ENCODE results near the gene TCF20.
A peak's percentile ranks its signal among the peaks of the same experiment; 100 is the strongest.

TCF20 gene

DNA sequence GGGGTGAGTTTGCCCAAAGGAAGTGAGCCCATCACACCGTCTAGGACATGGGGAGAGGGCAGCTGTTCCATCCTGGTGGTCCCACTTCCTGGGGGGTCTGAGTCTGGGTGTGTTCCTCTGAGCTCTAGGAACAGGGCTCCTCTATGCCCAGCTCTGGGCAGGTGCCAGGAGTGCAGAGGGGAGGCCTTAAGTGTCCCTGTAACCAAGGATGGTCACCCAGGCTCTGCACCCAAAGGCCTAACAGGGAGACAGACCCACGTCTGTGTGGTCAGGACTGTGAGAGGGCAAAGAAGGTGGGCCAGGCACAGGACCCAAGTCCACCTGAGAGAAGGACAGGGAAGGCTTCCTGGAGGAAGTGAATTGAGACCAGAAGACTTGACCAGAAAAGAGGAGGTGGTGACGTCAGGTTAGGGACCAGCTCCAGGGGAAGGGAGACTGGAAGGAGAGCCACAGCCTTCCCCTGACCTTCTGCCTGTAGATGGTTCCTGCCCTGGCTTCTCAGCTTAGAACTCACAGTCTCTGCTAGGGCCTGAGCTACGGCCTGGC, 11.3 kb upstream of the TCF20 start:
- no peak for DNase-seq

DNA sequence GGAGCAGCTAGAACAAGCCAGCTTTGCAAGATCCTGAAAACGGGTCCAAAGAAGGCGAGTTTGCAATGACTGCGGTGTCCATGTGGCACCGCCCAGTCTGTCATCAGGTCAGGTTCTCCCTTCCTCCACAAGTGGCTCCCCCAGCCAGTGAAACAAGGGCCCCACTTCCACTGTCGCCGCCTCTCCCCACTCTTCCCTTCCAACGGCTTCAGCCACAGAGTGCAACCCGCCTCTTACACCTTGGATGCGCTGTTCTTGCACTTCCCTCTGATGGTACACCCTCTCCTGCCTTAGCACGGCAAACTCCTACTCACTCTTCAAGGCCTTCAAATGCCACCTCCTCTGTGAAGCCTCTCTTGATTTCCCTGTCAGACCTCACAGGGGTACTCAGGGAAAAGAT, 10.8 kb upstream of the TCF20 start:
- DNase-seq = no peak

DNA sequence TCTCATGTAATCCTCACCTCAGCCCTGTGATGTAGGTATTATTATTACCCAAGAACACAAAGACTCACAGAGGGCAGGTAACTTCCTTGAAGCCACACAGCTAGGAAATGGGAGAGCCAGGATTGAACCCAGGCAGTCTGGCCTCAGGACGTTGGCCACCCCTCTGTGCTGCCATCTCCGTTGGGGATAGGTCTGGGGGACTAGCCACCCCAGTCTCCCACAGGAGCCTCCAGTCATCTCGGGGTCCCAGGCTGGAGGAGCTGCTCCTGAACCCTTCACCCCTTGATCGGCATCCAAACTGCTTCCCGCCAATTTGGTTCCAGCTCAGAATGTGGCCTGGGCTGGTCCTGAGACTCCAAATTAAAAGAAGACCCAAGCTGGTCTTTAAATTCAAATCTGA, 10.4 kb upstream of the TCF20 start:
- DNase-seq = no peak

- DNase-seq = no peak
These were observed 9.7 kb upstream of the TCF20 start for GRCh38 chr22:42280140-42280539.

DNA sequence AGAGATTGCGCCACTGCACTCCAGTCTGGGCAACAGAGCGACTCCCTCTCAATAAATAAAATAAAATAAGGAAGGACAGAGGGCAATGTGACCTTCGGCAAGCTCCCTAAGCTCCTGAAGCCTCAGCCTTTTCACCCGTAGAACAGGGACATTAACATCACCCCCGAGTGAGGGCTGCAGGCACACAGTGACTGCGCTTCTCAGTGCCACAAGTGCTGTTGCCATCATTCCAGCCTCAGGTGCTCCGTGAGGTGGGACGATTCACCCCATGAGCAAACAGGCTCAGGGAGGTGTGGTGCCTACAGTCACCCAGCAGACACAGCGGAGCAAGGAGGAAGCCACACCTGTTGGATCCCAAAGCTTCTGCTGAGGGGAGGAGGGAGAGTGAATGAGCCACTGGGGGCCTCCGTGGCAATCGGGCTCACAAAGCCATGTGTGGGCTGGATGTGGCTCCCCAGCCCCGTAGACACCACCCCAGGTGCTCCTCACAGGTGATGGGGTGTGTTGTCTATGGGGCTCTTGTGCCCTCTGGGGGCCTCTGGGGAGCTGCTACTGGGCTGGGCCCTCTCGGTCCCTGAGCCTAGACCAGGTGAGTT, 9.1 kb upstream of the TCF20 start:
- DNase-seq = no peak

GRCh38 chr22:42277988-42278776, 7.7 kb upstream of the TCF20 start:
- peak in 1 of 2 experiments; percentile 50 for DNase-seq

- DNase-seq = no peak
These were observed 6.8 kb upstream of the TCF20 start for GRCh38 chr22:42277232-42277753.

GRCh38 chr22:42275970-42276369, 5.5 kb upstream of the TCF20 start:
- no peak for DNase-seq

- no peak for DNase-seq
These were observed 4.7 kb upstream of the TCF20 start for GRCh38 chr22:42275176-42275575.

DNA sequence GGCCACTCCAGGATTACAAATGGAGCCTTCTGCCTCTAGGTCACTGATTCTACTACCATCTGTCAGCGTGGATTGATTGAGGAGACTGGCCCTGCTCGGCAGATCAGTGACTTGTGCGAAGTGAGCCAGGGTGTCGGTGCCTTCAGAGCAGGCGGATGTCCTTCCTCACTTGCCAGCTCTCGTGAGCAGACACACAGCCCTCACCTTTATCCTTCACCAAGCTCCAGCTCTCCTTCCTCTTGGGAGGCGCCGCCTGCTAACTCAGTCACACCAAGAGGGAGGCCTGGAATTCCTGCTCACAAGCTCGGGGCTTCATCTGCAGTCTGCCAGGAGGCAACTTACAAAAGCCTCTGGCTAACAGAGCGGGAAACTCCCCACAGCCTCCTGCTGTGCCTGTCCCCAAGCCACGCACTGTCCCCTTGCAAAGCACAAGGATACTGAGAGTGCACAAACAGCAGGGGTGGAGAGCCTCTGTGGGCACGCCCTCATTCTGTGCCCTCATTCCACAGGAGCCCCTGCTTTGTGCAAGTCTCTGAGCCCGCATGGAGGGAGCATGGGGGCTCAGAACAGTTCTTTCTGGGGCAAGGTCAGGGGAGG, 3.5 kb upstream of the TCF20 start:
- no peak for DNase-seq

DNA sequence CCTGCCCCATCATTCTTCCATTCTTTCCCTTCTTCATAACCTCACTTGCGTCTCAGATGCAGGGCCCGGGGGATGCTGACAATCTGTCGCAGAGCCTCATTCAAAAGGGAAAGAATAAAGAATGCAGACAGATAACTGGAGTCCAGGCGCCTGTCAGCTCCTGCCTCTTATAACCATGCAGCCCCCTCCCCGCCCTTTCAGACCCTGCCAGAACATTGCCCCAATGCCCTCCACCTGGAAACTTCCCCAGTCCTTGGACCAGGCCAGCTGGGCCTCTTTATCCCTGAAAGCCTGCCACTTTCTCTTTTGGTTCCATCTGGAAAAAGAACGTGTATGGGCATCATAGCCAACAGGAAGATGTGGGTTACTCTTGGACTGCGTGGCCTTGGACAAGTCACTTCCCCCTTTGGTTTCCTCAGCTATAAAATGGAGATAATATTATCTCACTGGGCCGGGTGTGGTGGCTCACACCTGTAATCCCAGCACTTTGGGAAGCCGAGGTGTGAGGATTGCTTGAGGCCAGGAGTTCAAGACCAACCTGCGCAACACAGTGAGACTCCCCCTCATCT, 2.1 kb upstream of the TCF20 start:
- DNase-seq = no peak

- DNase-seq = no peak
These were observed 1.5 kb upstream of the TCF20 start for GRCh38 chr22:42271906-42272305.

GRCh38 chr22:42271191-42271813, 849 bp upstream of the TCF20 start:
- DNase-seq = no peak

DNA sequence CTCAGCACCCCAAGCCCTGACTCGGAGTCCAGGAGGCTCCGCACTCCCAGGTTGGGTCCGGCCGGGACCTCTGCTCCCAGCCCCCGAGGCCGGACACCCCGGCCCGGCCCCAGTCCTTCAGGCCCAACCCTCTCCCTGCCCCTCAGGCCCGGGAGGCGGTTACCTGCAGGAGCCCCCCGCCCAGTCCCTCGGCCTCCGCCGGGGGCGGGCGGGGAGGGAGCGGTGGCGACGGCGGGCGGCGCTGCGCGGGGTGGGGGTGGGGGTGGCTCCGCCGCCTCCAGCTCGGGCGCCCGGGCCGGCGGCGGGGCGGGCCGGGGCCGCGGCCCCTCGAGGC, 310 bp downstream of the TCF20 start:
- DNase-seq = no peak

DNA sequence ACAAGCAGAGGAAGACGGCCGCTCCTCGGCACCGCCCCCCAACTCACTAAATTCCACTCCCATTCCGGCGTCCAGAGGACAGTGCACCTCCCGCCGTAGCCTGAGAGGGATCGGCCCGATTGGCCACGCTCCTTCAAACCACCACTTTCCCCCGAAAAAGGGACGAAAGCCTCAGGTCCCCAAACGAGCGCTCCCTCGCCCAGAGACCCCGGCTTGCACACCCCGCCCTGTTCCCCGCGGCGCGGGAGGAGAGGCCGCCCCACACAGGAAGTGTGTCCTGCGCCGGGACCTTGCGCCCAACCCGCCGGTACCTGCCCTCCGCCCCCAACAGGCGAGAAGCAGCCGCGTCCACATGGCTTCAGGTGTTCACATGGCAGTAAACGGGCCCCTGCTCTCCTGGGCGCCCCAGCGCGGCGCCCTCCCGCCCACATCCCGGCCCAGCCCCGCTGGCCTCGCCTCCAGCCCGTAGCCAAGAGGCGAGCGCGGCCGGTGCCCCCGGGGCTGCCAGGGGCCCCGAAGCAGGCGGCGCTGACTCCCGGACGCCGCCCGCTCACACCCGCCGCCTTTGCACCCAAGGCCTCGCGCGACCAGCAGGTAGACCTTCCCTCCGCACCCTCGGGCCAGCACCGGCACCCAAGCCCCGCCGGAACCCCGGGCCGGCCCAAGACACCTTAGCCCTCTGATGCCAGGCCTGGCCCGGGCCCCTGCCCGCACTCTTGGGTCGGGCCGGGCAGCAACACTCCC, 849 bp downstream of the TCF20 start:
- DNase-seq = peak; percentile 28 to 57

DNA sequence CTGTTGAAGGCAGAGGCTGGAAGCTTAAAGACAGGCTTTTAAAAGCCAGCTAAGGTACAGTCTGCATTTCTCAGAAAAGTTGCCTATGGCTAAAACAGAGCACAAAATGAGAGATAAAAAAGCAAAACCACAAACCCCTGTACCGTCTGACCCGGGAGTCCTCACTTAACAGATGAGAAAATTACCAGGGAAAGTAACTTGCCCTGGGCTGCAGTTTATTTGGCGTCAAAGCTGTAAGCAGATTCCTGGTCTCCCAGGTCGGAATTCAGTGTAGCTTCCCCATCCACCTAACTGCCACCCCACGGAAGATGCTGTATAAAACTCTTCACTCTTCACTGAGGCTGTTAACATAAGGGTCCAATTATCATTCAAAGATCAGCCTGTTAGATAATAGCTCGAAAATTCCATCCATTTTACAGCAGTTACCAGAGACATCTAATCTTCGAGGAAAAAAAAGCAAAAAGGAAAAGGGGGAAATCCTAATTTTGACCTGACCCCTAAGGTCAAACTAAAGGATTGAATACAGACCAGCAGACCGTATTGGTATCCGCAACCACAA, 1.5 kb downstream of the TCF20 start:
- no peak for DNase-seq

DNA sequence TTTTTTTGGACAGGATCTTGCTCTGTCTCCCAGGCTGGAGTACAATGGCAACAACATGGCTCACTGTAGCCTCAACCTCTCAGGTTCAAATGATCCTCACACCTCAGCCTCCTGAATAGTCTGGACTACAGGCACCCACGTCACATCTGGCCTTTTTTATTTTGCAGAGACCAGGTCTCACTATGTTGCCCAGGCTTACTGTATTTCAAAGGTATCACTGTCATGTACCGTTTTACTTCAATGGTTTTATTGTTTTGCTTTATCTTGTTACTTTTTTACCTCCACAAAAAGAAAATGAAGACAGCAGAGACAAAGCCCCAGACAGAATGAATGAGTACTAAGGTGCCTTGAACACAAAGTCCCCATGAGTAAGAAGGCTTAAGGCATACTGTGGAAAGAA, 5.1 kb downstream of the TCF20 start:
- no peak for DNase-seq

GRCh38 chr22:42263944-42264343, 6.5 kb downstream of the TCF20 start:
- no peak for DNase-seq

- no peak for DNase-seq
These were observed 7.5 kb downstream of the TCF20 start for GRCh38 chr22:42262964-42263363.

GRCh38 chr22:42261296-42261695, 9.2 kb downstream of the TCF20 start:
- DNase-seq = no peak

DNA sequence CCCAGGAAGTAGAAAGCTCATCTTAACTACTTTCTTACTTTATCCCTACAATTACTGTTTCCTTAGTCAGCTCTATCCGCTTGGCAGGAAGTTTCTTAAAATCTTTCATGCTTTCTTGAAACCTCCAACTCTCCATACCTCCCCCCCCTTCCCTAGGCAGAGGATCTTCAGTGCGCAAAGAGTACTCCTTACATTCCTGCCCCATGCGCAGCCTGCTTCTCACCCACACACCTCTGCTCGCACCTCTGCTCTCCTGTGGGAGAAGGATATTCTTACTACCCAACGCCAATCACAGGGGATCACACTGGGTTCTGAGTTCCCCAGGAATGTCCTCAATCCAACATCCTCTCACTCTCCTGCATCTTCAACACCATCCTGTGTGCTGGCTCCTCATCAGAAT, 12.3 kb downstream of the TCF20 start:
- DNase-seq = no peak

- no peak for DNase-seq
These were observed 13.1 kb downstream of the TCF20 start for GRCh38 chr22:42257386-42257785.

Measured in NCI-H2081 (cell line).